Adrenal gland (tissue), 12 donors: ENCODE measurements around the gene TMEM132A. TPM values are rescaled to one million over a fixed set of nuclear protein-coding genes. Genes with fewer than 3 reads are reported as not detected.

Source experiments
- DNase-seq, 7 donors: peaks; one replicate each; pipeline ENCODE4 v3.0.0-alpha.2; 2019 to 2020
- H3K27ac ChIP-seq, 5 donors: fragments of 200-600 bp; sonication (generic) in 4 of 5; 1 replicate in 3 of 5; 2 replicates in 2 of 5; pipeline versions ENCODE4 v1.5.1 to v1.8.0; 2016 to 2020; ENCODE audit warnings: mild to moderate bottlenecking in 1 of 5
- H3K27me3 ChIP-seq: fragments of 200-600 bp; 2 replicates; pipeline ENCODE4 v1.8.0; 2021
- H3K36me3 ChIP-seq, 2 donors: fragments of 200-600 bp; replicated peaks in 1 of 2; 1 replicate in 1 of 2; 2 replicates in 1 of 2; pipeline versions ENCODE4 v1.5.1 to v1.8.0; 2018 to 2022
- H3K4me1 ChIP-seq, 2 donors: fragments of 200-600 bp; replicated peaks in 1 of 2; 1 replicate in 1 of 2; 2 replicates in 1 of 2; pipeline versions ENCODE4 v1.5.1 to v1.8.0; 2018 to 2021
- H3K4me3 ChIP-seq, 4 donors: fragments of 200-600 bp; sonication (generic) in 3 of 4; one replicate each; pipeline ENCODE4 v1.5.1; 2016 to 2018
- H3K9me3 ChIP-seq, 3 donors: fragments of 200-600 bp; sonication (generic) in 1 of 3; replicated peaks in 1 of 3; 1 replicate in 2 of 3; 2 replicates in 1 of 3; pipeline versions ENCODE4 v1.5.1 to v1.8.0; 2016 to 2021
- POLR2A ChIP-seq, 2 donors: fragments of 450-650 bp; IDR thresholded peaks; one replicate each; pipeline ENCODE4 v1.6.1; 2017; ENCODE audit warnings: antibody characterized with exemption in 2 of 2, mild to moderate bottlenecking in 2 of 2, moderate library complexity in 1 of 2
- WGBS, 4 donors: extraction: QIAGEN DNeasy Blood & Tissue Kit in 2 of 4; methylation state at CpG; one replicate each; pipeline versions ENCODE4 v1.1.5 to v1.1.7; 2013 to 2017; 5-methylcytosine and 5-hydroxymethylcytosine counted together
- intact Hi-C, 2 donors: fragments of 100-400 bp; cut with DNase I; formaldehyde crosslinking; loops; one replicate each; pipeline versions ENCODE4 v1.14.1 to v1.15.0; 2022 to 2023
- polyA plus RNA-seq, 3 donors: library from polyadenylated mRNA; stranded (reverse); fragments of 200-250 nt in 2 of 3; fragments of 350-450 nt in 1 of 3; fragmentation: Illumina TruSeq in 1 of 3; extraction: RNeasy Lipid Tissue Mini Kit (QIAGEN cat#74804) in 1 of 3; gene quantifications; one replicate each; pipeline ENCODE4 v1.2.3, GENCODE V29; 2013 to 2014
- total RNA-seq, 9 donors: library from RNA; depleted of rRNA in 4 of 9; stranded (reverse); fragments of >200 nt in 4 of 9; fragments of 120-200 nt in 1 of 9; fragmentation: NEBNext Ultra II Directional in 1 of 9; extraction: Animal tissue kit (Norgen Biotek cat#: 25700) in 1 of 9; gene quantifications; one replicate each; pipeline versions ENCODE4 v1.1.0 to v1.2.4, GENCODE V29; 2013 to 2023
- TF ChIP-seq, protein P1 (sequence below), 6 experiments: fragments of 450-650 bp in 4 of 6; fragments of 200-600 bp in 2 of 6; sonication (generic) in 1 of 6; IDR thresholded peaks; 1 replicate in 5 of 6; 2 replicates in 1 of 6; pipeline versions ENCODE4 v1.5.1 to v1.8.0; 2016 to 2021; ENCODE audit warnings: antibody characterized with exemption in 6 of 6, mild to moderate bottlenecking in 2 of 6, moderate library complexity in 1 of 6
- donor health status: healthy with polysubstance abuse.
- donor health status: Bipolar disorder and iron deficiency.
- donor health status: DM: yes; HTN: yes; CAD: no.
- donor health status: DM: no; HTN: no; CAD: no.
- donor health status: DM: no; HTN: no; CAD: no.
- donor health status: DM: yes; HTN: yes; CAD: no.

TMEM132A gene
- total and polyA plus RNA-seq, 12 donors: 3.4 to 66.1 (median 38.8) TPM

DNA sequence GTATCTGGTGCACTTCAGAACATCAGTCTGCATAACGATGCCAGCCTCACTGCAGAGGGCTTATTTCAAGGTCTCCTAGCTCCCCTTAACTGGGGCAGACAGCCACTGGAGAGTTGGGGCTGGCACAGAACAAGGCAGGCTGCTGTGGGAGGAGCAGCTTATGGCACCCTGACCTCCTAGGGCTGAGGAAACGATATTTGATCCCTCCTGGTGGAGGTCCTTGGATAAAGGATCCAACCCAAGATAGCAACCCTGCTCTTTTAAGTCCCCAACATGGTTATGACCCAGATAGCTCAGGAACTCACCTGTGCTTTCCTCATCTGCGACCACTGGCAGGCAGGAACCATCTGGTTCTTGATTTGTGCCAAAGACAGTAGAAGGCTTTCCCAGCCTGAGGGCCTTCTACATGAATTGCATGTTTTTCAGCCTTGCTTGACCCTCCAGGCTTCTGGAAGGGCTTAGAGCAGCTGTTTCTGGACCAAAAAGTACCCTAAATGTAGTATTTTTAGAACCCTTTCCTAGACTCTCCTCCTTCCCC is 7.5 kb upstream of the TMEM132A start:
- H3K9me3 ChIP-seq: no peaks in the 10 kb centered on the region
- DNase-seq: no peak
- H3K4me1 ChIP-seq: peaks cover 22 to 54% of the 10 kb centered on the region in 2 donors
- H3K27ac ChIP-seq: peak overlapping the region in 1 of 5 donors; percentile 32
- TF ChIP-seq, protein P1, sequence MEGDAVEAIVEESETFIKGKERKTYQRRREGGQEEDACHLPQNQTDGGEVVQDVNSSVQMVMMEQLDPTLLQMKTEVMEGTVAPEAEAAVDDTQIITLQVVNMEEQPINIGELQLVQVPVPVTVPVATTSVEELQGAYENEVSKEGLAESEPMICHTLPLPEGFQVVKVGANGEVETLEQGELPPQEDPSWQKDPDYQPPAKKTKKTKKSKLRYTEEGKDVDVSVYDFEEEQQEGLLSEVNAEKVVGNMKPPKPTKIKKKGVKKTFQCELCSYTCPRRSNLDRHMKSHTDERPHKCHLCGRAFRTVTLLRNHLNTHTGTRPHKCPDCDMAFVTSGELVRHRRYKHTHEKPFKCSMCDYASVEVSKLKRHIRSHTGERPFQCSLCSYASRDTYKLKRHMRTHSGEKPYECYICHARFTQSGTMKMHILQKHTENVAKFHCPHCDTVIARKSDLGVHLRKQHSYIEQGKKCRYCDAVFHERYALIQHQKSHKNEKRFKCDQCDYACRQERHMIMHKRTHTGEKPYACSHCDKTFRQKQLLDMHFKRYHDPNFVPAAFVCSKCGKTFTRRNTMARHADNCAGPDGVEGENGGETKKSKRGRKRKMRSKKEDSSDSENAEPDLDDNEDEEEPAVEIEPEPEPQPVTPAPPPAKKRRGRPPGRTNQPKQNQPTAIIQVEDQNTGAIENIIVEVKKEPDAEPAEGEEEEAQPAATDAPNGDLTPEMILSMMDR (IDR thresholded peaks at IDR 0.05): no peak
- TF ChIP-seq POLR2A (IDR thresholded peaks at IDR 0.05): no peak
- peaks cover 0 to 20% of the 10 kb centered on the region in 2 donors for H3K36me3 ChIP-seq
- H3K4me3 ChIP-seq: no peak overlapping the region
- WGBS, 4 donors: 54 to 63% (median 57%) methylated on average over 2 to 3 of the region's 3 CpGs
- intact Hi-C loops: no loop called here
- H3K27me3 ChIP-seq: no peaks in the 10 kb centered on the region

DNA sequence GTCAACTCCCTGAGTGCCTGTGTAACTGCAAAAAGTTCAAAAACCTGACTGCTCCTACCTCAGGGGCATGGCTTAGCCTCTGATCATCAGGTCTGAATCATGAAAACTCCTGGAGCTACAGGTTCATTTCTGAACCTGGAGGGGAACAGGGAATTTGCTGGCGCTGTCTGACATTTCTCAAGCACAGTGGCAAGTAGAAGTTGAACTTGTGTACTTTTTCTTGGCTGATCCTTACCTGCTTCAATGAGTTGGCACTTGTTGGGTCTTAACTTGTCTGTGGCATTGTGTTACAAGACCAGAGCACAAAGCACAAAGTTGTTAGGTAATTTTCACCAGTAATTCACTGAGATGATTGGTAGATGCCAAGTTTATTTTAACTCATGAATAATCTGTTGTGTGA is 7.0 kb upstream of the TMEM132A start:
- Histone ChIP-seq H3K27ac (no peak overlapping the region), H3K4me3 (no peak overlapping the region), H3K27me3 (no peaks in the 10 kb centered on the region), H3K9me3 (no peaks in the 10 kb centered on the region), H3K36me3 (peaks cover 0 to 26% of the 10 kb centered on the region in 2 donors), H3K4me1 (peaks cover 22 to 54% of the 10 kb centered on the region in 2 donors)
- DNase-seq: no peak
- WGBS, 4 donors: 96 to 100% (median 100%) methylated on average over 1 of the region's 1 CpG
- TF ChIP-seq, protein P1 (IDR thresholded peaks at IDR 0.05): no peak
- TF ChIP-seq POLR2A (IDR thresholded peaks at IDR 0.05): no peak
- intact Hi-C loops: no loop called here

DNA sequence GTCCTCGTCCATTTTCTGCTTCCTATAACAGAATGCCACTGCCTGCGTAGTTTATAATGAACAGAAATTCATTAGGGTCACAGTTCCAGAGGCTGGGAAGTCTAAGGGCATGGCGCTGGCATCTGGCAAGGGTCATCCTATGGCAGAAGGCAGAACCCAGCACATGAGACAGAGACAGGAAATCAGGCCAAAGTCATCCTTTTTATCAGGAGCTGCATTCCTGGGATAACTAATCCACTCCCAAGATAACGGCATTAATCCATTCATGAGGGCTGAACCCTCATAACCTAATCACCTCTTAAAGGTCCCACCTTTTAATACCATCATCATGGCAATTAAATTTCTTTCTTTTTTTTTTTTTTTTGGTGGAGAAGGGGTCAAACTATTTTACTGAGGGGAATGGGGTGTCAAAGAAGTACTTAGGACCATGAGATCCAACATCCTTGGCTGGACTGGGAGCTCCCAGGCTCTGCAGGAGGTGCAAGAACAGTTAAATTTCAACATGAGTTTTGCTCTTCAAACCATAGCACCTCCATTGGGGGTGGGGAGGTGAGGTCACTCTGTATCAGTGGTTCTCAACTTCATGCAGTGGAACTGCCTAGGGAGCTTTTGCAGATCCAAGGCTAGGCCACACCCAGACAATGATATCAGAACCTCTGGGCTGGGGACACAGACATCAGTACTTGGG is 5.9 kb upstream of the TMEM132A start:
- H3K27me3 ChIP-seq: no peaks in the 10 kb centered on the region
- no peaks in the 10 kb centered on the region for H3K9me3 ChIP-seq
- H3K36me3 ChIP-seq: peaks cover 0 to 34% of the 10 kb centered on the region in 2 donors
- peaks cover 19 to 49% of the 10 kb centered on the region in 2 donors for H3K4me1 ChIP-seq
- no peak overlapping the region for H3K27ac ChIP-seq
- WGBS, 4 donors: 75 to 82% (median 79%) methylated on average over 4 of the region's 4 CpGs
- peak in 1 of 7 donors; percentile 48 for DNase-seq
- TF ChIP-seq, protein P1 (IDR thresholded peaks at IDR 0.05): no peak
- TF ChIP-seq POLR2A (IDR thresholded peaks at IDR 0.05): no peak
- H3K4me3 ChIP-seq: no peak overlapping the region
- intact Hi-C loops: no loop called here

DNA sequence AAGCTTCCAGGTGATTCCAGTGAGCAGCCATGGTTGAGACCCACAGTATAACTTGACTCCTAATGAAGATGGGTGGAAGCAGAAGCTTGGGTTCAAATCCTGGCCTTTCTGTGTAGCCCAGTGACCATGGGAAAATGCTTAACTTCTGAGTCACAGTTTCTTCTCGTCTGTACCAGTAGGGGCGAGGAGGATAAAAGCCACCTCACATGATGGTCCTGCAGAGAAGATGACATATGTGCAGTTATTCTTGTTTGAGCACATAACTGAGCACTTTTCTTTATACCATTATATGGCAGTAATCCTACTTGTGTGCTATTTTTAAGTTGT is 5.4 kb upstream of the TMEM132A start:
- Histone ChIP-seq H3K36me3 (peaks cover 0 to 34% of the 10 kb centered on the region in 2 donors), H3K27ac (no peak overlapping the region), H3K4me3 (no peak overlapping the region), H3K9me3 (no peaks in the 10 kb centered on the region), H3K27me3 (no peaks in the 10 kb centered on the region), H3K4me1 (peaks cover 21 to 50% of the 10 kb centered on the region in 2 donors)
- 40 to 52% (median 44%) methylated on average over 2 of the region's 2 CpGs for WGBS, 4 donors
- DNase-seq: no peak
- TF ChIP-seq, protein P1 (IDR thresholded peaks at IDR 0.05): no peak
- no peak for TF ChIP-seq POLR2A (IDR thresholded peaks at IDR 0.05)
- intact Hi-C loops: no loop called here
